Effector memory CD8-positive, alpha-beta T cell (primary cell): ENCODE results near the gene MCF2.

Experiments used
- ATAC-seq: fragments of 150-1000 bp; cut with Tn5 transposase; replicated peaks from 2 replicates; pipeline ENCODE4 v1.10.0; 2021; ENCODE audit warnings: mild to moderate bottlenecking, moderate library complexity
- DNase-seq, 3 experiments: peaks; one replicate each; pipeline ENCODE4 v3.0.0; 2021
- H3K27ac Mint-ChIP-seq, 2 donors: one replicate each; pipeline ENCODE4 v1.8.0; 2022; ENCODE audit warnings: mild to moderate bottlenecking in 2 of 2, mixed read lengths in 2 of 2, moderate library complexity in 2 of 2
- H3K27me3 Mint-ChIP-seq, 2 donors: one replicate each; pipeline ENCODE4 v1.8.0; 2022; ENCODE audit warnings: mixed read lengths in 2 of 2
- H3K36me3 Mint-ChIP-seq: one replicate; pipeline ENCODE4 v1.8.0; 2022; ENCODE audit warnings: mild to moderate bottlenecking, moderate library complexity, mixed read lengths; ENCODE audit not compliant: insufficient read depth
- H3K4me1 Mint-ChIP-seq, 2 donors: one replicate each; pipeline ENCODE4 v1.8.0; 2022; ENCODE audit warnings: low read depth in 2 of 2, mixed read lengths in 2 of 2
- H3K4me3 Mint-ChIP-seq, 2 donors: one replicate each; pipeline ENCODE4 v1.8.0; 2022; ENCODE audit warnings: mild to moderate bottlenecking in 2 of 2, mixed read lengths in 2 of 2, moderate library complexity in 2 of 2
- H3K9me3 Mint-ChIP-seq, 2 donors: one replicate each; pipeline ENCODE4 v1.8.0; 2022; ENCODE audit warnings: mixed read lengths in 2 of 2
- total RNA-seq, 9 experiments: gene quantifications; one replicate each; lab custom pipeline; 2026; lab: John Stamatoyannopoulos, UW

The MCF2 gene
- total RNA-seq: 0.79 to 9.3 (median 1.9) reads per million in 9 experiments

GRCh38 chrX:139708067-139708466 lies at the start of gene MCF2:
TSS of gene MCF2 (minus strand) at chrX:139708167. CDS start at chrX:139651744, 56,423 bp downstream.
- ATAC-seq: no peak
- Mint-ChIP-seq H3K36me3 (peaks cover 3% of the 10 kb centered on the region), H3K9me3 (no peaks in the 10 kb centered on the region), H3K27ac (no peak within 1 kb of the TSS), H3K4me3 (no peak within 1 kb of the TSS), H3K27me3 (no peaks in the 10 kb centered on the region), H3K4me1 (no peaks in the 10 kb centered on the region)
- DNase-seq: no peak

GRCh38 chrX:139751053-139751452 lies 43.1 kb upstream of the MCF2 start:
- Mint-ChIP-seq H3K27me3 (no peaks in the 10 kb centered on the region), H3K36me3 (peaks cover 6% of the 10 kb centered on the region), H3K9me3 (peaks cover 4 to 7% of the 10 kb centered on the region in 2 donors), H3K27ac (no peak overlapping the region), H3K4me3 (no peak overlapping the region), H3K4me1 (peaks cover 2 to 4% of the 10 kb centered on the region in 2 donors)
- no peak for ATAC-seq
- DNase-seq: no peak

GRCh38 chrX:139750390-139750789 lies 42.4 kb upstream of the MCF2 start:
- no peak for ATAC-seq
- H3K27me3 Mint-ChIP-seq: no peaks in the 10 kb centered on the region
- no peak for DNase-seq
- peaks cover 6% of the 10 kb centered on the region for H3K36me3 Mint-ChIP-seq
- H3K4me1 Mint-ChIP-seq: peaks cover 2 to 4% of the 10 kb centered on the region in 2 donors
- H3K27ac Mint-ChIP-seq: peak overlapping the region in 1 of 2 donors; percentile 76
- no peak overlapping the region for H3K4me3 Mint-ChIP-seq
- H3K9me3 Mint-ChIP-seq: peaks cover 4 to 7% of the 10 kb centered on the region in 2 donors

GRCh38 chrX:139739138-139739537 lies 31.2 kb upstream of the MCF2 start:
- ATAC-seq: peak; percentile 95
- peaks cover 13% of the 10 kb centered on the region for H3K36me3 Mint-ChIP-seq
- H3K4me3 Mint-ChIP-seq: no peak overlapping the region
- no peaks in the 10 kb centered on the region for H3K9me3 Mint-ChIP-seq
- H3K27me3 Mint-ChIP-seq: no peaks in the 10 kb centered on the region
- H3K4me1 Mint-ChIP-seq: peaks cover 3 to 11% of the 10 kb centered on the region in 2 donors
- no peak overlapping the region for H3K27ac Mint-ChIP-seq
- peak; percentile 2 to 6 (median 3) for DNase-seq

GRCh38 chrX:139738581-139738980 lies 30.6 kb upstream of the MCF2 start:
- no peak overlapping the region for H3K4me3 Mint-ChIP-seq
- no peaks in the 10 kb centered on the region for H3K27me3 Mint-ChIP-seq

GRCh38 chrX:139736151-139736550 lies 28.2 kb upstream of the MCF2 start:
- DNase-seq: no peak
- H3K4me1 Mint-ChIP-seq: peaks cover 3 to 9% of the 10 kb centered on the region in 2 donors
- H3K27me3 Mint-ChIP-seq: no peaks in the 10 kb centered on the region
- no peak overlapping the region for H3K27ac Mint-ChIP-seq
- H3K9me3 Mint-ChIP-seq: no peaks in the 10 kb centered on the region
- ATAC-seq: no peak
- H3K36me3 Mint-ChIP-seq: peaks cover 14% of the 10 kb centered on the region
- no peak overlapping the region for H3K4me3 Mint-ChIP-seq

More at GRCh38 chrX:139738581-139738980, 30.6 kb upstream of the MCF2 start:
- no peak for DNase-seq
- H3K9me3 Mint-ChIP-seq: no peaks in the 10 kb centered on the region
- H3K4me1 Mint-ChIP-seq: peaks cover 3 to 11% of the 10 kb centered on the region in 2 donors
- no peak overlapping the region for H3K27ac Mint-ChIP-seq
- peak; percentile 26 for ATAC-seq
- H3K36me3 Mint-ChIP-seq: peaks cover 10% of the 10 kb centered on the region

GRCh38 chrX:139734996-139735395 lies 27.0 kb upstream of the MCF2 start:
- Mint-ChIP-seq H3K36me3 (peaks cover 14% of the 10 kb centered on the region), H3K9me3 (no peaks in the 10 kb centered on the region), H3K27me3 (no peaks in the 10 kb centered on the region), H3K4me1 (peaks cover 3 to 5% of the 10 kb centered on the region in 2 donors), H3K27ac (no peak overlapping the region), H3K4me3 (no peak overlapping the region)
- no peak for ATAC-seq
- DNase-seq: no peak

- no peak overlapping the region for H3K27ac Mint-ChIP-seq
- DNase-seq (no peak), ATAC-seq (no peak)
- H3K27me3 Mint-ChIP-seq: no peaks in the 10 kb centered on the region
- H3K4me3 Mint-ChIP-seq: no peak overlapping the region
- no peaks in the 10 kb centered on the region for H3K9me3 Mint-ChIP-seq
- H3K36me3 Mint-ChIP-seq: no peaks in the 10 kb centered on the region
- no peaks in the 10 kb centered on the region for H3K4me1 Mint-ChIP-seq
Observed at GRCh38 chrX:139725720-139726119, 17.8 kb upstream of the MCF2 start.

- DNase-seq (no peak), ATAC-seq (no peak)
- Mint-ChIP-seq H3K27ac (no peak overlapping the region), H3K36me3 (no peaks in the 10 kb centered on the region), H3K9me3 (no peaks in the 10 kb centered on the region), H3K4me3 (no peak overlapping the region), H3K27me3 (no peaks in the 10 kb centered on the region), H3K4me1 (no peaks in the 10 kb centered on the region)
Observed at GRCh38 chrX:139724626-139725025, 16.7 kb upstream of the MCF2 start.

GRCh38 chrX:139720979-139721378 lies 13.0 kb upstream of the MCF2 start:
- Mint-ChIP-seq H3K9me3 (no peaks in the 10 kb centered on the region), H3K27me3 (no peaks in the 10 kb centered on the region), H3K4me3 (no peak overlapping the region), H3K4me1 (no peaks in the 10 kb centered on the region), H3K36me3 (no peaks in the 10 kb centered on the region), H3K27ac (no peak overlapping the region)
- no peak for DNase-seq
- no peak for ATAC-seq

- H3K36me3 Mint-ChIP-seq: no peaks in the 10 kb centered on the region
- H3K4me1 Mint-ChIP-seq: no peaks in the 10 kb centered on the region
- H3K27me3 Mint-ChIP-seq: no peaks in the 10 kb centered on the region
- H3K4me3 Mint-ChIP-seq: no peak overlapping the region
- no peak overlapping the region for H3K27ac Mint-ChIP-seq
- ATAC-seq (no peak), DNase-seq (no peak)
- no peaks in the 10 kb centered on the region for H3K9me3 Mint-ChIP-seq
Observed at GRCh38 chrX:139720136-139720535, 12.2 kb upstream of the MCF2 start.

- DNase-seq (no peak), ATAC-seq (no peak)
- Mint-ChIP-seq H3K9me3 (no peaks in the 10 kb centered on the region), H3K4me1 (no peaks in the 10 kb centered on the region), H3K36me3 (peaks cover 3% of the 10 kb centered on the region), H3K27me3 (no peaks in the 10 kb centered on the region), H3K4me3 (no peak overlapping the region), H3K27ac (no peak overlapping the region)
Observed at GRCh38 chrX:139702658-139703057, 5.3 kb downstream of the MCF2 start.

GRCh38 chrX:139692908-139693307 lies 15.1 kb downstream of the MCF2 start:
- Mint-ChIP-seq H3K9me3 (no peaks in the 10 kb centered on the region), H3K36me3 (no peaks in the 10 kb centered on the region), H3K27ac (no peak overlapping the region), H3K27me3 (peaks cover 17% of the 10 kb centered on the region in 2 donors), H3K4me1 (no peaks in the 10 kb centered on the region), H3K4me3 (no peak overlapping the region)
- no peak for ATAC-seq
- DNase-seq: no peak

- H3K4me3 Mint-ChIP-seq: no peak overlapping the region
- H3K27ac Mint-ChIP-seq: no peak overlapping the region
- peaks cover 17% of the 10 kb centered on the region in 2 donors for H3K27me3 Mint-ChIP-seq
- H3K36me3 Mint-ChIP-seq: no peaks in the 10 kb centered on the region
- no peaks in the 10 kb centered on the region for H3K9me3 Mint-ChIP-seq
- ATAC-seq (no peak), DNase-seq (no peak)
- no peaks in the 10 kb centered on the region for H3K4me1 Mint-ChIP-seq
Observed at GRCh38 chrX:139692506-139692849, 15.5 kb downstream of the MCF2 start.
